ENCODE results near the gene GYPC. TPM values are rescaled to one million over a fixed set of nuclear protein-coding genes. Genes with fewer than 3 reads are reported as not detected.
"Not testable (repeated sequence)": the region's sequence is repeated elsewhere in the genome, so short reads cannot be mapped to it uniquely, and the experiment has no call there.

GYPC gene
- total RNA-seq, 1 experiment from 2014 or later, result 13.6 TPM

GRCh38 chr2:126715576-126716406, 59.8 kb downstream of the GYPC start:
- H3K4me3 Mint-ChIP-seq, result no peak overlapping the region
- H3K27ac Mint-ChIP-seq, result no peak overlapping the region
- Histone ChIP-seq H4K20me1 (ENCODE audit: control insufficient read depth, insufficient read depth, insufficient read length) (no peaks in the 10 kb centered on the region), H4K5ac (ENCODE audit: insufficient read length, low read depth, low read length) (no peak overlapping the region), H3K9me3 (ENCODE audit: control insufficient read depth, low read depth, low read length) (no peaks in the 10 kb centered on the region), H3K9ac (ENCODE audit: extremely low read depth, insufficient read length, low read length) (no peak overlapping the region), H3K23me2 (ENCODE audit: insufficient read length, low read depth, low read length, poor library complexity, severe bottlenecking) (no peaks in the 10 kb centered on the region), H3K4ac (ENCODE audit: low read depth, low read length) (no peak overlapping the region), H3K56ac (ENCODE audit: insufficient read length, low read depth, low read length) (no peak overlapping the region), H2BK20ac (ENCODE audit: low read depth, low read length, poor library complexity, severe bottlenecking) (no peak overlapping the region), H3K27me3 (ENCODE audit: insufficient read depth, low read length) (no peaks in the 10 kb centered on the region), H3K23ac (ENCODE audit: insufficient read length, low read depth, low read length) (no peak overlapping the region), H3K79me2 (ENCODE audit: insufficient read depth, low read length) (no peaks in the 10 kb centered on the region), H2AK5ac (ENCODE audit: insufficient read length, low read length) (no peak overlapping the region), H2BK120ac (ENCODE audit: low read depth, low read length, poor library complexity, severe bottlenecking) (no peak overlapping the region), H3K27ac (ENCODE audit: insufficient read length, low read depth, low read length) (no peak overlapping the region), H2AFZ (ENCODE audit: low read length) (no peak overlapping the region), H2BK12ac (ENCODE audit: insufficient read length, low read depth, low read length) (no peak overlapping the region), H4K8ac (replicated peaks; ENCODE audit: insufficient read length, low read depth, low read length) (no peak overlapping the region), H3K4me1 (ENCODE audit: insufficient read depth, low read length) (no peaks in the 10 kb centered on the region), H3K4me2 (ENCODE audit: insufficient read depth, insufficient read length, low read length) (no peak overlapping the region), H2BK15ac (ENCODE audit: low read depth, low read length) (no peak overlapping the region), H3K18ac (ENCODE audit: insufficient read length, low read depth, low read length) (no peak overlapping the region), H3K79me1 (ENCODE audit: insufficient read depth, low read depth, low read length, poor library complexity, severe bottlenecking) (no peaks in the 10 kb centered on the region), H3K14ac (ENCODE audit: insufficient read depth, low read length) (no peak overlapping the region), H3T11ph (ENCODE audit: low read length) (no peak overlapping the region), H4K91ac (ENCODE audit: insufficient read length, low read depth, low read length) (no peak overlapping the region), H2BK5ac (ENCODE audit: insufficient read length, low read length) (no peak overlapping the region)
- no peaks in the 10 kb centered on the region for H3K27me3 Mint-ChIP-seq (ENCODE audit: low read depth)
- TF ChIP-seq CTCF (conservative IDR thresholded peaks at IDR 0.05), result no peak
- H3K9me3 Mint-ChIP-seq, result no peaks in the 10 kb centered on the region; a peak in 1 of 5 replicates
- H3K4me1 Mint-ChIP-seq, result no peaks in the 10 kb centered on the region
- no peak for DNase-seq
- no peaks in the 10 kb centered on the region for H3K36me3 Mint-ChIP-seq (ENCODE audit: insufficient read depth in 1 of 3, low read depth in 3 of 3)
- WGBS (ENCODE audit: extremely low coverage, insufficient read length, low lambda C conversion rate), result no CpG with 5 or more reads among the region's 5 CpGs

DNA sequence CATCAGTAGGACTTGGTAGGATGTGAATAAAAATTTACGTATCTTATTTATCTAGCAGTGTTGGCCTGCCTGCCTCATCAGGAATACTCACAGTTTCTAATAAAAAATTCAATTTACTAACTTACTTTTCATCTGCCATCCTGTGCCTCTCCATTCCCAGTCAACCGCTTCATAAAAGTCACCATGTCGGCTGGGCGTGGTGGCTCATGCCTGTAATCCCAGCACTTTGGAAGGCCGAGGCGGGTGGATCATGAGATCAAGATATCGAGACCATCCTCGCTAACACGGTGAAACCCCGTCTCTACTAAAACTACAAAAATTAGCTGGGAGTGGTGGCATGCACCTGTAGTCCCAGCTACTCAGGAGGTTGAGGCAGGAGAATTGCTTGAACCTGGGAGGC, 61.3 kb downstream of the GYPC start:
- H2BK120ac ChIP-seq (ENCODE audit: low read depth, low read length, poor library complexity, severe bottlenecking); H4K8ac ChIP-seq (replicated peaks; ENCODE audit: insufficient read length, low read depth, low read length); H3K18ac ChIP-seq (ENCODE audit: insufficient read length, low read depth, low read length); H3K9ac ChIP-seq (ENCODE audit: extremely low read depth, insufficient read length, low read length); H3K36me3 Mint-ChIP-seq (ENCODE audit: insufficient read depth in 1 of 3, low read depth in 3 of 3); H3K4me1 ChIP-seq (ENCODE audit: insufficient read depth, low read length); H3T11ph ChIP-seq (ENCODE audit: low read length); H2AFZ ChIP-seq (ENCODE audit: low read length); H3K27ac Mint-ChIP-seq; DNase-seq; H2BK20ac ChIP-seq (ENCODE audit: low read depth, low read length, poor library complexity, severe bottlenecking); H4K91ac ChIP-seq (ENCODE audit: insufficient read length, low read depth, low read length); H4K20me1 ChIP-seq (ENCODE audit: control insufficient read depth, insufficient read depth, insufficient read length); H3K9me3 ChIP-seq (ENCODE audit: control insufficient read depth, low read depth, low read length); H3K56ac ChIP-seq (ENCODE audit: insufficient read length, low read depth, low read length); H3K9me3 Mint-ChIP-seq; H3K14ac ChIP-seq (ENCODE audit: insufficient read depth, low read length); H3K23ac ChIP-seq (ENCODE audit: insufficient read length, low read depth, low read length); H3K4me3 Mint-ChIP-seq; H3K23me2 ChIP-seq (ENCODE audit: insufficient read length, low read depth, low read length, poor library complexity, severe bottlenecking); H3K79me2 ChIP-seq (ENCODE audit: insufficient read depth, low read length); H3K4ac ChIP-seq (ENCODE audit: low read depth, low read length); H3K27me3 ChIP-seq (ENCODE audit: insufficient read depth, low read length); H2AK5ac ChIP-seq (ENCODE audit: insufficient read length, low read length); H3K79me1 ChIP-seq (ENCODE audit: insufficient read depth, low read depth, low read length, poor library complexity, severe bottlenecking); H3K4me1 Mint-ChIP-seq; H4K5ac ChIP-seq (ENCODE audit: insufficient read length, low read depth, low read length); H3K27ac ChIP-seq (ENCODE audit: insufficient read length, low read depth, low read length); H2BK5ac ChIP-seq (ENCODE audit: insufficient read length, low read length); H2BK12ac ChIP-seq (ENCODE audit: insufficient read length, low read depth, low read length); H3K4me2 ChIP-seq (ENCODE audit: insufficient read depth, insufficient read length, low read length); H3K27me3 Mint-ChIP-seq (ENCODE audit: low read depth); H2BK15ac ChIP-seq (ENCODE audit: low read depth, low read length): not testable (repeated sequence)
- no CpG with 5 or more reads among the region's 10 CpGs for WGBS (ENCODE audit: extremely low coverage, insufficient read length, low lambda C conversion rate)
